NCI-H2227 (cell line): ENCODE results near the gene LRRC37A3.
"Not testable (repeated sequence)": the region's sequence is repeated elsewhere in the genome, so short reads cannot be mapped to it uniquely, and the experiment has no call there.

Experiments used
- DNase-seq: peaks from one replicate; lab custom pipeline; 2025; ENCODE audit not compliant: unreplicated experiment; lab: John Stamatoyannopoulos, UW

The LRRC37A3 gene

DNA sequence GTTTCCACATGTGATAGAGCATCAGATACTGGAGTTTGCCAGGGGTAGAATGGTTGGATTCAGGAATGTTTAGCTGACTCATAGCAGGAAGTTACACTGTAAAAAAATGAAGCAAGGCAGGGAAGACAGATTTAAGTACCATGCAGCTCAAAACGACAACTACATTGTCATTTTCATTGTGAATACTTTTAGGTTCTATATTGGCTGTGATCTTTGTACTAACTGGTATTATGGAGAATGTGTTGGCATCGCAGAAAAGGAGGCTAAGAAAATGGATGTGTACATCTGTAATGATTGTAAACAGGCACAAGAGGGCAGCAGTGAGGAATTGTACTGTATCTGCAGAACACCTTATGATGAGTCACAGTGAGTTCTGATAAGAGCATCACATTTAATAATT, 8.2 kb upstream of the LRRC37A3 start:
- peak; percentile 79 for DNase-seq

- DNase-seq = not testable (repeated sequence)
Observed at GRCh38 chr17:64926430-64926829, 7.2 kb upstream of the LRRC37A3 start.

DNA sequence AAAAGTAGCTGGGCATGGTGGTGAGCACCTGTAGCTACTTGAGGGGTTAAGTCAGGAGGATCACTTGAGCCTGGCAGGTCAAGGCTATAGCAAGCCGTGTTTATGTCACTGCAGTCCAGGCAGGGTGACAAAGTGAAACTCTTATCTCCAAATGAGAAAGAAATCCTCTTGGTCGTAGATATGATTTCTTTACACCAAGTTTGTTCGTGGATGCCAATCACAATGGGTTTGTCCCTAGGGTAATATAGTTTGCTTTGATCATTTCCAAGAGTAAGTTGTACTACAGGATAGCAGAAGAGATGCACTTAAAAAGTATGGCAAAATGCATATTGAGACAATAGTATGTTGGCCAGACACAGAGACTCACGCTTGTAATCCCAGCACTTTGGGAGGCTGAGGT, 6.0 kb upstream of the LRRC37A3 start:
- not testable (repeated sequence) for DNase-seq

DNA sequence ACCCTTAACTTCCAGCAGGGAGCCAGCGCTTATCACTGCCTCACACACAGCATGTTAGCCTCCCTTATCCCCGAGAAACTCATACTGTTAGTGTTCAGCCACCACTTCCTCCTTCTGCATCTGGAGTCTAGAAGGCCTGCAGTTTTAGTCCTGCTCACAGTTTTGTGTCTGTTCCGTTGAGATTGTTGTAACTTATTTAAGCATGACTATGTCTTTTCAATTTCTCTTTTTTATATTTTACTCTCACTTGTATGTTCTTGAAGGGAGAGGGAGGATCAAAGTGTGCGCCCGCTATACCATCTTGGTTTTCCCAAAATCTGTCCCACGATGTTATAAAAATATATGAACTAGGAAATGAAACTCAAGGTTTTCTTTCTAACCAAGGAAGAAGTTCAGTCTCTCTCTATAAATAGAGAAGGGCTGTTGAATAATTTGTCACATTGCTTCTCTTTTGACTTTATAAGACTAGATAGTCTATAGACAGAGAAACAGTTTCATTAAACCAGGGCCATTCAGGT, 3.8 kb upstream of the LRRC37A3 start:
- not testable (repeated sequence) for DNase-seq

DNA sequence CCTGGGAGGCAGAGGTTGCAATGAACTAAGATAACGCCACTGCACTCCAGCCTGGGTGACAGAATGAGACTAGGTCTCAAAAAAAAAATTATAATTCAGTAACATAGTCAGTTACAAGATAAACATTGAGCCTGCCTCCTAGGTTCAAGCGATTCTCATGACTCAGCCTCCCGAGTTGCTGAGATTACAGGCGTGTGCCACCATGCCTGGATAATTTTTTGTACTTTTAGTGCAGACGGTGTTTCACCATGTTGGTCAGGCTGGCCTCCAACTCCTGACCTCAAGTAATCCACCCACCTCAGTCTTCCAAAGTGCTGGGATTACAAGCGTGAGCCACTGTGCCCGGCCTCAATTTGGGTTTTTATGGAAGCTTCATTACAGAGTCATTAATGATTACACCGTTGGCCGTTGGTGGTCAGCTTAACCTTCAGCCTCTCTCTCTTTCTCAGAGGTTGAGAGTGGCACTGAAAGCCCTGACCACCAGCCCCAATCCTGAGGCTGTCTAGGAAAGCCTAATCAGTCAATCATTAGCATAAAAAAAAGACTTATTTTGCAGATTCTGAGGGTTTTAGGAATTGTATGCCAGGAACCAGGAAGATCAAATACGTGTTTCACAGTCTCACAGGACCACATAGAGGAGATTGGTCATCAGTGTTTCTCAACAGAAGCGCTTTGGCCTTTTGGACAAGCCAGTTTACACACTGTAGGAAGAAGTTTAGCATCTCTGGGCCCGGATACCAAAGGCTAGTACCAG, 1.3 kb upstream of the LRRC37A3 start:
- DNase-seq = no peak

DNA sequence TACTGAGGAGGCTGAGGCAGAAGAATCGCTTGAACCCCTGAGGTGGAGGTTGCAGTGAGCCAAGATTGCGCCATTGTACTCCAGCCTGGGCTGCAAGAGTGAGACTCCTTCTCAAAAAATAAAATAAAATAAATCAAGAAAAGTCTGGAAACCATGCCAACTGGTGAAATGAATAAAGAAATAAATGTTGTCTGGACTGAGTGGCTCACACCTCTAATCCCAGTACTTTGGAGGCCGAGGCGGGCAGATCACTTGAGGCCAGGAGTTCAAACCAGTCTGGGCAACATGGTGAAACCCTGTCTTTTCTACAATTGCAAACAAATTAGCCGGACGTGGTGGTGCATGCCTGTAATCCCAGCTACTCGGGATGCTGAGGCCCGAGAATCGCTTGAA, 744 bp upstream of the LRRC37A3 start:
- no peak for DNase-seq

- DNase-seq = not testable (repeated sequence)
Observed at GRCh38 chr17:64918842-64919288, 413 bp downstream of the LRRC37A3 start.

GRCh38 chr17:64917540-64917939, 1.7 kb downstream of the LRRC37A3 start:
- DNase-seq = not testable (repeated sequence)

GRCh38 chr17:64915244-64915643, 4.0 kb downstream of the LRRC37A3 start:
- not testable (repeated sequence) for DNase-seq

DNA sequence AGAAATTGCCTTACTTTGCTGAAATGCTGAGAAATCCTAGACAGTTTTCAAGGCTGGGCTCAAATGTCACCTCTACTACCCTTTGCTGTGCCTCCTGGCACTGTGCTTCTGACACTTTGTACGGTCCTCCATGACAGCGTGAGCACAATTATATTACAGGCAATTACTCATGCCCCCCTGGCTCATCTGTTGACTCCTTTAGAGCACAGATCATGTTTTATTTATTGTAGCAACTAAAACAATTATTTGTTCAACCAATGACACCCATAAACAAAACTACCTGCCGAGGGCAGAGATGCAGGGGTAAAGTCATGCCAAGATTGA, 9.1 kb downstream of the LRRC37A3 start:
- not testable (repeated sequence) for DNase-seq

DNA sequence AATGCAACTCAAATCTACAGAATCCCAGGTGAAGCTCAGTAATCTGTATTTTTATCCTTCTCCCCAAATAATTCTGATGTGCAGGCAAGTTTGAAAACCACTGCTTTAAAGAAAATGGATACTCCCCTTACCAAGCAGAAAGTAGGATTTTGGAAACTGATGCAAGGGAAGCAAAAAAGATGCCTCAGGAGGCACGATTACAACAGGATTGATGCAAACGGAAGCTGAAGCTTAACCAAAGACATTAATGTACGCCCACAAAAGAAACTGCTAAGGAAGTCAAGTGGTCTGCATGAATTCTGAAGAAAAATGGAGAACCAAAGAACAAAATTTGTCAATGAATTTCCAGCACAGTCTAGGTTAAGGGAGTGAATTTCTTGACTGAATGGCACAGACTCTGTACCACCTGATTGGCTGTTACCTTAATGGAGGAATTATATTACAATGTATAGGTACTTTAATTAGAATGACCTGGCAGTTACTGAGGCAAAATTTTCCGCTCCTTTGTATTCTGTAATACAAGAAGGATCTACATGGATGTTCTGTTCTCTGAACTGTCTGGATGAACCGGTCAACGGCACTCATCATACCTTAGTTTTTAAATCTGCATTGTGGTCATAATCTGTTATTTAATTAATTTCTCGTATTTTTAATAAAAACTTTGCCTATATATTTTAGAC, 9.6 kb downstream of the LRRC37A3 start:
- not testable (repeated sequence) for DNase-seq

DNA sequence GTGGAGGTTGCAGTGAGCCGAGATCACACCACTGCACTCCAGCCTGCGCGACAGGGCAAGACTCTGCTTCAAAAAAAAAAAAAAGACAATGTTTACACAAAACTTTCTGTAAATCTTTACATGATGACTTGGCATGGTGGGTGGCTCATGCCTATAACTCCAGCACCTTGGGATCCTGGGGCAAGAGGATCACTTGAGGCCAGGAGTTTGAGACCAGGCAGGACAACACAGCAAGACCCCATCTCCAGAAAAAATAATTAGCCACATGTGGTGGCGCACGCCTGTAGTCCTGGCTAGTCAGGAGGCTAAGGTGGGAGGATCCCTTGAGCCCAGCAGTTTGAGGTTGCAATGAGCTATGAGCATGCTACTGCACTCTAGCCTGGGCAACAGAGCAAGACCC, 15.2 kb downstream of the LRRC37A3 start:
- DNase-seq = not testable (repeated sequence)

GRCh38 chr17:64897136-64897535, 22.1 kb downstream of the LRRC37A3 start:
- DNase-seq = not testable (repeated sequence)

GRCh38 chr17:64874210-64874609, 45.1 kb downstream of the LRRC37A3 start:
- not testable (repeated sequence) for DNase-seq

DNA sequence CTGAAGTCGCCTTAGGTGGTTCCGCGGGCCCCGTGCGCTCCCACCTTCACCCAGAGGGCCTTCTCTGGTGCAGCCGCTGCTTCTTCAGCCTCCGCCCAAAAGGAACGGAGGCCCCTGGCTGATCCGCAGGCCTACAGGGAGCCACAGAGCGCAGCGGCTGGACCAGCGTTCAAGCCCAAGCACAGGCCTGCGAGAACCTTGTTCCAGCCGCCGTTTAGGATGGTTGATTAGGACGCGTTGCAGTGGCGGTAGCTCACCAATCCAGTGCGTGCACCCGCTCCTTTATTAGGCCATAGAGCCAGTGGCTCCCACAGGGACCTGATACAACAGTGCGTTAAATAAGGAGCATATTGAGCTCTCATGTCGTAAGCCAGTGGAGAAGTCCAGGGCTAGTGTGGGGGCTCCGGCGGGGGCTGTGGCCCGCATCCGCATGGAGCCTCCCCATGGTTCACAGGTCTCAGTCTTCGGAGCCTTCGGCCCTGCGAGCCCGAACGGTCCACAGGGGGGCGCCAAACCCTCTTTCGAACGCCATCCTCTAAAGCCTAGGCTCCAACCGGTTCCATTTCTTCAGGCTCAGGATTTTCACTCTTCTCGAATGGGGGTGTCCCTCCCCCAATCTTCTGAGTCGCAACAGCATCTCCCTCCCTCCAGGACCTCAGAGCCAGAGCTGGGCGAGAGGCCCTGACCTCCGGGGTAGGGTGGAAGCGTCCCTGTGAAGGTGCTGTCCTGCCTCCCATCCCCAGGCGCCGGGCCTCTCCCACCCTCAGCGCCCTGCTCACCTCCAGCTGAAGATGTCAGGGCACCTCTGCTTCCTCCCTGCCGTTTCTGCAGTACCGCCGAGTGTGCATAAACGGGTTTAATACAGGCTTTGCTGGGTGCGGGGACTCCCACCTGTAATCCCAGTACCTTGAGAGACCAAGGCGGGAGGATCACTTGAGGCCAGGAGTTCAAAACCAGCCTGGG, 71.5 kb downstream of the LRRC37A3 start:
- not testable (repeated sequence) for DNase-seq

DNA sequence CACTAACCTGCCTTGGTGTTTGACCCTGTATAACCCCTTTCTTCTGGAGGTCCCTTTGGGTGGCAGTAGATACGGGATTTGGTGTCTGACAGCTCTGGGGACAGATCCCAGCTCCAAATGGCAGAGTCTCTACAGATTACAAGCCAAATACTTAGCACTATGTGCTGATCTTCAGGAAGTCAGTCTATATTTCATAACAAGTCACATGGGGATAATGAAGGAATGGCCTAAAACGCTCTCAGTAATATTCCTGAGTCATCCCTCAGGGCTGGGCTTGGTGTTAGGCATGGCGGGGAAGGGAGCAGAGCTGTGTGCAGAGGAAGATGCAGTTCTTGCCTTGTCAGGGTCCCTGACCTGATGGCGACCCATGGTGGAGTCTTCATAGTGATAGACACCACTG, 72.4 kb downstream of the LRRC37A3 start:
- not testable (repeated sequence) for DNase-seq

GRCh38 chr17:64843918-64844317, 75.4 kb downstream of the LRRC37A3 start:
- DNase-seq = not testable (repeated sequence)

DNA sequence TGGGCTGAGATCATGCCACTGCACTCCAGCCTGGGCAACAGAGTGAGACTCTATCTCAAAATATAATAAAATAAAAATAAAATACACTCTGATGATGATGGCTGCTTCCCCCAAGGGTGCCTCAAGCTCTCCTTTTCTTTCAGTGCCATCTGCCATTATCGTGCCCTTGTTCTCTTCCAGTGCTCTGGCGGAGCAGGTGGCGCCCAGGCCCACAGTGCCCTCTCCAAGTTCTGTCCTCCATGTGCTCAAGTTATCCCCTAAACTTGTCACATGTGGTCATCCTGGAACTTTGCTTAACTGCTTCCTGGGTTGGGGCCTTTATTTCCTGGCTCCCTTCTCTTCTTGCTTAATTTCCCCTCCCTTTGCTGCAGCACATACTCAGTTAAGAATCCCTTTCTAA, 76.4 kb downstream of the LRRC37A3 start:
- not testable (repeated sequence) for DNase-seq

- not testable (repeated sequence) for DNase-seq
Observed at GRCh38 chr17:64840960-64841359, 78.3 kb downstream of the LRRC37A3 start.

GRCh38 chr17:64838513-64838912, 80.8 kb downstream of the LRRC37A3 start:
- DNase-seq = not testable (repeated sequence)
